Esophagus muscularis mucosa (tissue), 4 donors: Measurements from ENCODE around the gene CBX4. TPM values are rescaled to one million over a fixed set of nuclear protein-coding genes. Genes with fewer than 3 reads are reported as not detected.

Experiments used
- DNase-seq: peaks from one replicate; pipeline ENCODE4 v3.0.0-alpha.2; 2017; ENCODE audit errors: extremely low spot score
- H3K27ac ChIP-seq, 4 donors: fragments of 200-600 bp; sonication (generic); replicated peaks in 1 of 4; 1 replicate in 3 of 4; 2 replicates in 1 of 4; pipeline ENCODE4 v1.5.1; 2016 to 2019; ENCODE audit warnings: mild to moderate bottlenecking in 1 of 4
- H3K27me3 ChIP-seq, 4 donors: fragments of 200-600 bp; sonication (generic); one replicate each; pipeline versions ENCODE4 v1.5.1 to v1.6.0; 2016 to 2019
- H3K36me3 ChIP-seq, 4 donors: fragments of 200-600 bp; sonication (generic); one replicate each; pipeline ENCODE4 v1.5.1; 2016 to 2019
- H3K4me1 ChIP-seq, 4 donors: fragments of 200-600 bp; sonication (generic); one replicate each; pipeline ENCODE4 v1.5.1; 2016 to 2019
- H3K4me3 ChIP-seq, 4 donors: fragments of 200-600 bp; sonication (generic); 1 replicate in 2 of 4; 2 replicates in 2 of 4; pipeline ENCODE4 v1.5.1; 2016 to 2019; ENCODE audit warnings: mild to moderate bottlenecking in 4 of 4, moderate library complexity in 1 of 4
- H3K9me3 ChIP-seq, 4 donors: fragments of 200-600 bp; sonication (generic); 1 replicate in 3 of 4; 2 replicates in 1 of 4; pipeline ENCODE4 v1.5.1; 2016 to 2019
- EP300 ChIP-seq: sonication (generic); formaldehyde crosslinking; IDR thresholded peaks from one replicate; pipeline ENCODE4 v1.6.1; 2017; ENCODE audit warnings: antibody characterized with exemption
- POLR2A ChIP-seq: fragments of 450-650 bp; IDR thresholded peaks from one replicate; pipeline ENCODE4 v1.6.1; 2017; ENCODE audit warnings: antibody characterized with exemption, moderate library complexity, mild to moderate bottlenecking, low read depth
- POLR2AphosphoS5 ChIP-seq, 2 donors: sonication (generic); formaldehyde crosslinking; IDR thresholded peaks; one replicate each; pipeline ENCODE4 v1.6.1; 2017; ENCODE audit warnings: antibody characterized with exemption in 2 of 2
- WGBS: methylation state at CpG from one replicate; pipeline ENCODE4 v1.1.5; 2018; 5-methylcytosine and 5-hydroxymethylcytosine counted together
- intact Hi-C: fragments of 100-400 bp; cut with DNase I; formaldehyde crosslinking; loops from one replicate; pipeline ENCODE4 v1.15.1; 2023
- total RNA-seq, 4 donors: library from RNA; depleted of rRNA; stranded (reverse); fragments of >200 nt; gene quantifications; one replicate each; pipeline versions ENCODE4 v1.1.0 to v1.2.1, GENCODE V29; 2016
- TF ChIP-seq, protein P1 (sequence below), 3 experiments: fragments of 200-600 bp in 2 of 3; fragments of 450-650 bp in 1 of 3; sonication (generic) in 2 of 3; IDR thresholded peaks; one replicate each; pipeline ENCODE4 v1.5.1; 2017 to 2019; ENCODE audit warnings: antibody characterized with exemption in 3 of 3, mild to moderate bottlenecking in 2 of 3, moderate library complexity in 1 of 3

Gene CBX4
- total RNA-seq, 4 donors from 2014 or later, result 6.6 to 14.1 (median 12.3) TPM

DNA sequence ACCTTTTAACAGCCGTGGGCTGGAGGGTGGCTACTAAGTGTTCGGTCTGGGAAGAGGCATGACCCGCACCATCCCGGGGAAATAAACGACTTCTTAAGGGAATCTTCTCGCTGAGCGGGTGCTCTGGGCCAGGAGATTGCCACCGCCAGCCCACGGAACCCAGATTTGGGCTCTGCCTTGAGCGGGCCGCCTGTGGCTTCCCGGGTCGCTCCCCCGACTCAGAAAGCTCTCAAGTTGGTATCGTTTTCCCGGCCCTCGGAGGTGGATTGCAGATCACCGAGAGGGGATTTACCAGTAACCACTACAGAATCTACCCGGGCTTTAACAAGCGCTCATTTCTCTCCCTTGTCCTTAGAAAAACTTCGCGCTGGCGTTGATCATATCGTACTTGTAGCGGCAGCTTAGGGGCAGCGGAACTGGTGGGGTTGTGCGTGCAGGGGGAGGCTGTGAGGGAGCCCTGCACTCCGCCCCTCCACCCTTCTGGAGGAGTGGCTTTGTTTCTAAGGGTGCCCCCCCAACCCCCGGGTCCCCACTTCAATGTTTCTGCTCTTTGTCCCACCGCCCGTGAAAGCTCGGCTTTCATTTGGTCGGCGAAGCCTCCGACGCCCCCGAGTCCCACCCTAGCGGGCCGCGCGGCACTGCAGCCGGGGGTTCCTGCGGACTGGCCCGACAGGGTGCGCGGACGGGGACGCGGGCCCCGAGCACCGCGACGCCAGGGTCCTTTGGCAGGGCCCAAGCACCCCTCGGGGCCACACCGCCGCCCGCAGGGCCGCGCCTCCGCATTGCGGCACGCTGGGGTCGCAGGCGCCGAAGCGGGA, 3.6 kb upstream of the CBX4 start:
- peak overlapping the region; percentile 55 to 73 (median 60) for H3K4me3 ChIP-seq
- H3K36me3 ChIP-seq, result no peaks in the 10 kb centered on the region
- H3K9me3 ChIP-seq, result peaks cover 0 to 6% (median 0%) of the 10 kb centered on the region in 4 donors
- TF ChIP-seq EP300 (no peak), POLR2A (no peak), POLR2AphosphoS5 (IDR thresholded peaks at IDR 0.05) (no peak)
- TF ChIP-seq, protein P1, sequence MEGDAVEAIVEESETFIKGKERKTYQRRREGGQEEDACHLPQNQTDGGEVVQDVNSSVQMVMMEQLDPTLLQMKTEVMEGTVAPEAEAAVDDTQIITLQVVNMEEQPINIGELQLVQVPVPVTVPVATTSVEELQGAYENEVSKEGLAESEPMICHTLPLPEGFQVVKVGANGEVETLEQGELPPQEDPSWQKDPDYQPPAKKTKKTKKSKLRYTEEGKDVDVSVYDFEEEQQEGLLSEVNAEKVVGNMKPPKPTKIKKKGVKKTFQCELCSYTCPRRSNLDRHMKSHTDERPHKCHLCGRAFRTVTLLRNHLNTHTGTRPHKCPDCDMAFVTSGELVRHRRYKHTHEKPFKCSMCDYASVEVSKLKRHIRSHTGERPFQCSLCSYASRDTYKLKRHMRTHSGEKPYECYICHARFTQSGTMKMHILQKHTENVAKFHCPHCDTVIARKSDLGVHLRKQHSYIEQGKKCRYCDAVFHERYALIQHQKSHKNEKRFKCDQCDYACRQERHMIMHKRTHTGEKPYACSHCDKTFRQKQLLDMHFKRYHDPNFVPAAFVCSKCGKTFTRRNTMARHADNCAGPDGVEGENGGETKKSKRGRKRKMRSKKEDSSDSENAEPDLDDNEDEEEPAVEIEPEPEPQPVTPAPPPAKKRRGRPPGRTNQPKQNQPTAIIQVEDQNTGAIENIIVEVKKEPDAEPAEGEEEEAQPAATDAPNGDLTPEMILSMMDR (IDR thresholded peaks at IDR 0.05), result no peak
- intact Hi-C loops, result no loop called here
- DNase-seq, result no peak
- peaks cover 53 to 65% (median 65%) of the 10 kb centered on the region in 4 donors for H3K4me1 ChIP-seq
- 4% methylated on average over 29 of the region's 66 CpGs for WGBS
- H3K27ac ChIP-seq, result peak overlapping the region in 1 of 4 donors; percentile 62
- H3K27me3 ChIP-seq, result peaks cover 23 to 51% (median 41%) of the 10 kb centered on the region in 4 donors

DNA sequence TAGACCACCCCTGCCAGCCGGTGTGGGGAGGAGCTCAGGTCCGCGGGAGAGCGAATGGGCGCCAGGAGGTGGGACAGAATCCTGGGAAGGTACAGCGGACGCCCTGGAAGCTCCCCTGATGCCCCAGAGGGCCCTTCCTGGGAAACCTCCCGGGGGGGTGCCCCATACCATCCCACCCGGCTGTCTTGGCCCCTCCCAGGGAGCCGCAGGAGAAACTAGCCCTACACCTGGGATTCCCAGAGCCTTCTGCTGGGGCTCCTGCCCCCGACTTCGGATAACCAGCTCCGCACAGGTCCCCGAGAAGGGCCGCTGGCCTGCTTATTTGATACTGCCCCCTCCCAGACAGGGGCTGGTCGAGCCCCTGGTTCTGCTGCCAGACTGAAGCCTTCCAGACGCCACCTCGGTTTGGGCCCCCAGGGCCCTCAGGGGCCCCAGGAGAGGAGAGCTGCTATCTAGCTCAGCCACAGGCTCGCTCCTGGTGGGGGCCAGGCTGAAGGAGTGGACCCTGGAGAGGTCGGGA, 3.0 kb upstream of the CBX4 start:
- Histone ChIP-seq H3K27me3 (peaks cover 23 to 51% (median 41%) of the 10 kb centered on the region in 4 donors), H3K9me3 (peaks cover 0 to 6% (median 0%) of the 10 kb centered on the region in 4 donors), H3K4me3 (peak overlapping the region in 3 of 4 donors; percentile 55 to 73 (median 59)), H3K27ac (no peak overlapping the region), H3K36me3 (no peaks in the 10 kb centered on the region), H3K4me1 (peaks cover 59 to 72% (median 71%) of the 10 kb centered on the region in 4 donors)
- intact Hi-C loops, result no loop called here
- WGBS, result 5% methylated on average over 11 of the region's 20 CpGs
- TF ChIP-seq EP300 (no peak), POLR2AphosphoS5 (IDR thresholded peaks at IDR 0.05) (no peak), POLR2A (no peak)
- TF ChIP-seq, protein P1 (IDR thresholded peaks at IDR 0.05), result no peak
- no peak for DNase-seq

DNA sequence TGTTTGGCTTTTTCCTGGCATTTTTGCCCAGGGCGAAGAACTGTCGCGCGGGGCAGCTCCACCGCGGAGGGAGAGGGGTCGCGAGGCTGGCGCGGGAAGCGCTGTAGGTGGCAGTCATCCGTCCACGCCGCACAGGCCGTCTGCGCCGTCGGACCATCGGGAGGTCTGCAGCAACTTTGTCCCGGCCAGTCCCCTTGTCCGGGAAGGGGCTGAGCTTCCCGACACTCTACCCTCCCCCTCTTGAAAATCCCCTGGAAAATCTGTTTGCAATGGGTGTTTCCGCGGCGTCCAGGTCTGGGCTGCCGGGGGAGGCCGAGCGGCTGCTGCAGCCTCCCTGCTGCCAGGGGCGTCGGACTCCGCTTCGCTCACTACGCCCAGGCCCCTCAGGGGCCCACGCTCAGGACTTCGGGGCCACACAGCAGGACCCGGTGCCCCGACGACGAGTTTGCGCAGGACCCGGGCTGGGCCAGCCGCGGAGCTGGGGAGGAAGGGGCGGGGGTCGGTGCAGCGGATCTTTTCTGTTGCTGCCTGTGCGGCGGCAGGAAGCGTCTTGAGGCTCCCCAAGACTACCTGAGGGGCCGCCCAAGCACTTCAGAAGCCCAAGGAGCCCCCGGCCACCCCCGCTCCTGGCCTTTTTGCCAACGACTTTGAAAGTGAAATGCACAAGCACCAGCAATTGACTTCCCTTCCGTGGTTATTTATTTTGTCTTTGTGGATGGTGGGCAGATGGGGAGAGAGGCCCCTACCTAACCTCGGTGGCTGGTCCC, 2.3 kb upstream of the CBX4 start:
- WGBS, result 4% methylated on average over 24 of the region's 55 CpGs
- no peak for DNase-seq
- peaks cover 0 to 6% (median 0%) of the 10 kb centered on the region in 4 donors for H3K9me3 ChIP-seq
- H3K36me3 ChIP-seq, result no peaks in the 10 kb centered on the region
- no peak overlapping the region for H3K4me3 ChIP-seq
- TF ChIP-seq POLR2A (no peak), POLR2AphosphoS5 (IDR thresholded peaks at IDR 0.05) (no peak), EP300 (no peak)
- TF ChIP-seq, protein P1 (IDR thresholded peaks at IDR 0.05), result no peak
- H3K27ac ChIP-seq, result no peak overlapping the region
- peaks cover 23 to 51% (median 41%) of the 10 kb centered on the region in 4 donors for H3K27me3 ChIP-seq
- H3K4me1 ChIP-seq, result peaks cover 66 to 78% (median 78%) of the 10 kb centered on the region in 4 donors
- intact Hi-C loops, result loop anchor here (2.0 kb wide), 1 partner anchor 47 kb away; no protein-coding TSS in a partner anchor

DNA sequence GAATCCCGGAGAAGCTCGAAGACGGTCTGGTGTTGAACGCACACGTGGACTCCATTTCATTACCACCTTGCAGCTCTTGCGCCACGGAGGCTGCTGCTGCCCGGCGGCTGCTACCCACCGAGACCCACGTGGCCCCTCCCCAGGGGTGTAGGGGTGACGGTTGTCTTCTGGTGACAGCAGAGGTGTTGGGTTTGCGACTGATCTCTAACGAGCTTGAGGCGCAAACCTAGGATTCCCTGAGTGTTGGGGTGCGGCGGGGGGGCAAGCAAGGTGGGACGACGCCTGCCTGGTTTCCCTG, 1.7 kb upstream of the CBX4 start:
- H3K36me3 ChIP-seq, result no peaks in the 10 kb centered on the region
- peaks cover 23 to 51% (median 41%) of the 10 kb centered on the region in 4 donors for H3K27me3 ChIP-seq
- peaks cover 72 to 85% (median 84%) of the 10 kb centered on the region in 4 donors for H3K4me1 ChIP-seq
- DNase-seq, result no peak
- intact Hi-C loops, result loop anchor here (2.0 kb wide), 1 partner anchor 46 kb away; no protein-coding TSS in a partner anchor
- H3K9me3 ChIP-seq, result peaks cover 0 to 6% (median 0%) of the 10 kb centered on the region in 4 donors
- WGBS, result 10% methylated on average over 8 of the region's 19 CpGs
- TF ChIP-seq POLR2A (no peak), EP300 (no peak)
- TF ChIP-seq, protein P1 (IDR thresholded peaks at IDR 0.05), result no peak
- peak overlapping the region; percentile 12 to 90 (median 68) for H3K4me3 ChIP-seq
- H3K27ac ChIP-seq, result no peak overlapping the region
